HepG2 (cell line): ENCODE measurements around the gene DACT2. TPM values are rescaled to one million over a fixed set of nuclear protein-coding genes. Genes with fewer than 3 reads are reported as not detected.

Source experiments
- ARID5B ChIP-seq: IDR thresholded peaks from 2 replicates; pipeline ENCODE4 v1.4.0; 2020; ENCODE audit warnings: mild to moderate bottlenecking, missing genetic modification reagents
- CREB1 ChIP-seq, 2 experiments: fragments of 450-650 bp in 1 of 2; IDR thresholded peaks; 2 replicates each; pipeline ENCODE4 v1.6.1; 2016 to 2017; ENCODE audit warnings: control low read depth in 1 of 2, mild to moderate bottlenecking in 1 of 2, missing compliant biosample characterization in 1 of 2, missing genetic modification characterization in 1 of 2
- HNRNPUL1 ChIP-seq: fragments of 200-400 bp; formaldehyde crosslinking; IDR thresholded peaks from 2 replicates; pipeline ENCODE4 v1.6.1; 2017; ENCODE audit warnings: low read depth, mild to moderate bottlenecking, low read length, moderate library complexity
- KLF13 ChIP-seq: sonication (generic); formaldehyde crosslinking; IDR thresholded peaks from 2 replicates; pipeline ENCODE4 v1.4.0; 2020; ENCODE audit warnings: mild to moderate bottlenecking, missing genetic modification reagents
- MTA1 ChIP-seq: sonication (generic); formaldehyde crosslinking; IDR thresholded peaks from 2 replicates; pipeline ENCODE4 v1.4.0; 2020; ENCODE audit warnings: missing genetic modification reagents, mild to moderate bottlenecking, borderline replicate concordance
- MXD3 ChIP-seq: IDR thresholded peaks from 2 replicates; pipeline ENCODE4 v1.6.1; 2016; ENCODE audit warnings: mild to moderate bottlenecking, missing biosample characterization, missing genetic modification reagents
- POLR2AphosphoS2 ChIP-seq: IDR thresholded peaks from 2 replicates; pipeline ENCODE4 v1.6.1; 2011; ENCODE audit warnings: low read depth, low read length, improper control_type of control experiment
- PRDM10 ChIP-seq: sonication (generic); formaldehyde crosslinking; IDR thresholded peaks from 2 replicates; pipeline ENCODE4 v1.4.0; 2020; ENCODE audit warnings: low read depth, missing genetic modification reagents
- SMARCC2 ChIP-seq: fragments of 450-650 bp; IDR thresholded peaks from 2 replicates; pipeline ENCODE4 v1.6.1; 2017; ENCODE audit warnings: antibody characterized with exemption, mild to moderate bottlenecking
- ZMYM4 ChIP-seq: sonication (generic); formaldehyde crosslinking; IDR thresholded peaks from 2 replicates; pipeline ENCODE4 v1.8.1; 2023; ENCODE audit warnings: mild to moderate bottlenecking, missing genetic modification reagents
- ZNF3 ChIP-seq: IDR thresholded peaks from 2 replicates; pipeline ENCODE4 v1.7.0; 2017; ENCODE audit warnings: inconsistent platforms
- ZNF430 ChIP-seq: sonication (generic); formaldehyde crosslinking; IDR thresholded peaks from 2 replicates; pipeline ENCODE4 v1.9.0; 2021; ENCODE audit warnings: mild to moderate bottlenecking, missing genetic modification reagents
- ZNF749 ChIP-seq: sonication (generic); formaldehyde crosslinking; IDR thresholded peaks from 2 replicates; pipeline ENCODE4 v1.8.0; 2022; ENCODE audit warnings: mild to moderate bottlenecking, missing genetic modification reagents, moderate library complexity, borderline replicate concordance
- polyA plus RNA-seq, 8 experiments: library from polyadenylated mRNA; depleted of rRNA in 3 of 8; stranded (reverse) in 7 of 8; unstranded in 1 of 8; fragments of >200 nt; fragmentation: Illumina TruSeq in 4 of 8; extraction: Trizol in 4 of 8; gene quantifications; 2 replicates each; pipeline versions ENCODE4 v1.2.1 to v1.2.3, GENCODE V29; 2011 to 2016; ENCODE audit warnings: low read depth in 4 of 8, missing spikeins in 1 of 8, mixed read lengths in 1 of 8; ENCODE audit not compliant: insufficient read depth in 1 of 8
- total RNA-seq, 5 experiments: library from RNA; depleted of rRNA; stranded (reverse); fragments of >200 nt; fragmentation: Illumina TruSeq; extraction: Trizol; gene quantifications; 2 replicates each; pipeline ENCODE4 v1.2.3, GENCODE V29; 2016; ENCODE audit warnings: low read depth in 1 of 5
- TF ChIP-seq, protein P1 (sequence below): sonication (generic); formaldehyde crosslinking; IDR thresholded peaks from 2 replicates; pipeline ENCODE4 v1.4.0; 2020; ENCODE audit warnings: mild to moderate bottlenecking, low read depth, missing genetic modification reagents
- TF ChIP-seq, protein P2 (sequence below): sonication (generic); formaldehyde crosslinking; IDR thresholded peaks from 2 replicates; pipeline ENCODE4 v1.5.1; 2020; ENCODE audit warnings: missing genetic modification reagents, mild to moderate bottlenecking, borderline replicate concordance

DACT2 gene
- total and polyA plus RNA-seq, 2 of the 13 experiments (the other 11 are each of a cell fraction or from before 2014, with no cell fraction given) = 0.15 TPM; not detected in 1

- TF ChIP-seq CREB1 (IDR thresholded peaks at IDR 0.05) = 0 out of 2 replicates have a peak, but pooled peaks have one; percentile 2
- peak; percentile 45; the same call in 1 of the 2 replicates for TF ChIP-seq CREB1 (CRISPR knock-in tag; IDR thresholded peaks at IDR 0.05)
- no peak for TF ChIP-seq MXD3 (CRISPR knock-in tag)
- no peak for TF ChIP-seq MTA1 (CRISPR knock-in tag)
- no peak for TF ChIP-seq SMARCC2
- no peak for TF ChIP-seq KLF13 (CRISPR knock-in tag)
- TF ChIP-seq PRDM10 (CRISPR knock-in tag) = peak; percentile 16; the same call in 1 of the 2 replicates
- peak; percentile 38; the same call in 1 of the 2 replicates for TF ChIP-seq ZMYM4 (CRISPR knock-in tag)
- no peak for TF ChIP-seq ZNF749 (CRISPR knock-in tag)
- TF ChIP-seq, protein P1, sequence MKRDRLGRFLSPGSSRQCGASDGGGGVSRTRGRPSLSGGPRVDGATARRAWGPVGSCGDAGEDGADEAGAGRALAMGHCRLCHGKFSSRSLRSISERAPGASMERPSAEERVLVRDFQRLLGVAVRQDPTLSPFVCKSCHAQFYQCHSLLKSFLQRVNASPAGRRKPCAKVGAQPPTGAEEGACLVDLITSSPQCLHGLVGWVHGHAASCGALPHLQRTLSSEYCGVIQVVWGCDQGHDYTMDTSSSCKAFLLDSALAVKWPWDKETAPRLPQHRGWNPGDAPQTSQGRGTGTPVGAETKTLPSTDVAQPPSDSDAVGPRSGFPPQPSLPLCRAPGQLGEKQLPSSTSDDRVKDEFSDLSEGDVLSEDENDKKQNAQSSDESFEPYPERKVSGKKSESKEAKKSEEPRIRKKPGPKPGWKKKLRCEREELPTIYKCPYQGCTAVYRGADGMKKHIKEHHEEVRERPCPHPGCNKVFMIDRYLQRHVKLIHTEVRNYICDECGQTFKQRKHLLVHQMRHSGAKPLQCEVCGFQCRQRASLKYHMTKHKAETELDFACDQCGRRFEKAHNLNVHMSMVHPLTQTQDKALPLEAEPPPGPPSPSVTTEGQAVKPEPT (CRISPR knock-in tag) = no peak
- TF ChIP-seq, protein P2, sequence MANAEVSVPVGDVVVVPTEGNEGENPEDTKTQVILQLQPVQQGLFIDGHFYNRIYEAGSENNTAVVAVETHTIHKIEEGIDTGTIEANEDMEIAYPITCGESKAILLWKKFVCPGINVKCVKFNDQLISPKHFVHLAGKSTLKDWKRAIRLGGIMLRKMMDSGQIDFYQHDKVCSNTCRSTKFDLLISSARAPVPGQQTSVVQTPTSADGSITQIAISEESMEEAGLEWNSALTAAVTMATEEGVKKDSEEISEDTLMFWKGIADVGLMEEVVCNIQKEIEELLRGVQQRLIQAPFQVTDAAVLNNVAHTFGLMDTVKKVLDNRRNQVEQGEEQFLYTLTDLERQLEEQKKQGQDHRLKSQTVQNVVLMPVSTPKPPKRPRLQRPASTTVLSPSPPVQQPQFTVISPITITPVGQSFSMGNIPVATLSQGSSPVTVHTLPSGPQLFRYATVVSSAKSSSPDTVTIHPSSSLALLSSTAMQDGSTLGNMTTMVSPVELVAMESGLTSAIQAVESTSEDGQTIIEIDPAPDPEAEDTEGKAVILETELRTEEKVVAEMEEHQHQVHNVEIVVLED = peak; percentile 36; the same call in 1 of the 2 replicates
- TF ChIP-seq POLR2AphosphoS2 = no peak
- peak; percentile 99 for TF ChIP-seq ARID5B (CRISPR knock-in tag)
- TF ChIP-seq ZNF430 (CRISPR knock-in tag) = peak; percentile 53; the same call in 1 of the 2 replicates
- TF ChIP-seq HNRNPUL1 = no peak
- TF ChIP-seq ZNF3 = no peak
Measured at GRCh38 chr6:168326294-168327261, 7.0 kb upstream of the DACT2 start (continued).
